Right lung (tissue), 10 donors: ENCODE data around the gene OR7A17. TPM values are rescaled to one million over a fixed set of nuclear protein-coding genes. Genes with fewer than 3 reads are reported as not detected.

Experiments
- DNase-seq, 2 donors: peaks; one replicate each; pipeline ENCODE4 v3.0.0-alpha.2; 2013
- long read RNA-seq, 8 donors: transcript quantifications; one replicate each; lab custom pipeline, GENCODE V29; 2026
- polyA plus RNA-seq, 5 donors: library from polyadenylated mRNA; unstranded; fragments of 120-200 nt; gene quantifications; one replicate each; pipeline versions ENCODE4 v1.2.1 to v1.2.3, GENCODE V29; 2013; ENCODE audit warnings: inconsistent platforms in 1 of 5, low replicate concordance in 1 of 5; ENCODE audit not compliant: insufficient read length in 5 of 5, insufficient read depth in 1 of 5

OR7A17 gene
- polyA plus RNA-seq: under 1 TPM in 2 of 5 donors, not detected in 3; 0.03 to 0.05 TPM
- long read RNA-seq, donor 1: 0 reads
- long read RNA-seq, donor 2: 0 reads
- long read RNA-seq, donor 3: 0 reads
- long read RNA-seq, donor 4: 0 reads
- long read RNA-seq, donor 5: 0 reads
- long read RNA-seq, donor 6: 0 reads
- long read RNA-seq, donor 7: 0 reads
- long read RNA-seq, donor 8: 0 reads

GRCh38 chr19:14886032-14886431, at the start of gene OR7A17:
OR7A17 (minus strand) TSS chr19:14886132; CDS start chr19:14881355, 4,777 bp downstream.
- DNase-seq: no peak

DNA sequence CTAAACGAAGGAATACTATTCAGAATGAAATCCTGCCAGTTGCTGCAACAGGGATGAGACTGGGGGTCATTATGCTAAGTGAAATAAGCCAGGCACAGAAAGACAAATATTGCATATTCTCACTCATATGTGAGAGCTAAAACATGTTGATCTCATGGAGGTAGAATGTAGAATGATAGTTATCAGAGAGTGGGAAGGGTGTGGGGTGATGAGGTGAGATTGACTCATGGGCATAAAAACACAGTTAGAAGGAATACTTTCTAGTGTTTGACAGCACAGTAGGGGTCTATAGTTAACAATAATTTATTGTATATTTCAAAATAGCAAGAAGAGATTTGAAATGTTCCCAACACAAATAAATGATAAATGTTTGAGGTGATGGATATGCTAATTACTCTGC, 47.6 kb upstream of the OR7A17 start:
- no peak for DNase-seq

GRCh38 chr19:14916848-14917247, 30.9 kb upstream of the OR7A17 start:
- DNase-seq: no peak

- DNase-seq: no peak
These were observed 29.2 kb upstream of the OR7A17 start for GRCh38 chr19:14915116-14915515.

DNA sequence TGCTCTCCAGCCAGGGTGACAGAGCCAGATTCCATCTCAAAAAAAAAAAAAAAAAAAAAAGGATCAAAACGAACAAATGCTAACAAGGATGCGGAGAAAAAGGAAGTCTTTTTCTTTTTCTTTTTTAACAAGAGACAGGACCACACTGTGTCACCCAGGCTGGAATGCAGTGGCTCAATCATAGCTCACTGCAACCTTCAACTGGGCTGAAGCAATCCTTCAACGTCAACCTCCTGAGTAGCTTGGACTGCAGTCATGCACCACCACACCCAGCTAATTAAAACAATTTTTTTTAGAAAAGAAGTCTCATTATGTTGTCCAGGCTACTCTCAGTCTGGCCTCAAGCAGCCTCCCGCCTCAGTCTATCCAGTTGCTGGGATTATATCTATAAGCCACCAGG, 20.8 kb upstream of the OR7A17 start:
- no peak for DNase-seq

GRCh38 chr19:14901675-14902260, 15.8 kb upstream of the OR7A17 start:
- no peak for DNase-seq

GRCh38 chr19:14890643-14891379, 4.9 kb upstream of the OR7A17 start:
- DNase-seq: no peak

DNA sequence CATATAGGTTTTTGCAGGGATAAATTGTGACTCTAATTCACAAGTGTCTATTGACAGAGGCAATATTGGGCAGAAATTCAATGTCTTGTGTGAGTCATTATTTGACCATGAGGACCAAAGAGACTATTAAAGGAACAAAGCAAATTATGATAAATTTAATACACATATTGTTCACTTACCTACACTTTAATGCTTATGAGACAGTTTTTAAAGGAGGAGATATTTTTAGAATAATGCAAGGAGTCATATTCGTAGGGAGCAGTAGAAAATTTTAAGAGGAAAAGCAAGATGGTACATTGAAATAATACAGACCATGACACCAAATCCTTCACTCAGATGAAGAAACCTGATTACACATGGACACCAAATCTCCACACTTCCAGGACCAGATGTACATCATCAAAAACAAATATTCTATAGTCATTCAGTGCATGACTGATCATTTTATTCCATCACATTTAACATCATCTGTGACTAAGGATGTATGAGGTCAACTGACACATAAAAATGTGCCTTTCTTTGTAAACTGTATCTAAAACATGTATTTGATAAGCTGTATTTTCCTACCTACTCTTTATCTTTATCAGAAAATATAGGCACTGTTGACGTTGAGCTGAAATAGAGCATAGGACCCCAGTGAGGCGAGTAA, 4.2 kb upstream of the OR7A17 start:
- DNase-seq: no peak

DNA sequence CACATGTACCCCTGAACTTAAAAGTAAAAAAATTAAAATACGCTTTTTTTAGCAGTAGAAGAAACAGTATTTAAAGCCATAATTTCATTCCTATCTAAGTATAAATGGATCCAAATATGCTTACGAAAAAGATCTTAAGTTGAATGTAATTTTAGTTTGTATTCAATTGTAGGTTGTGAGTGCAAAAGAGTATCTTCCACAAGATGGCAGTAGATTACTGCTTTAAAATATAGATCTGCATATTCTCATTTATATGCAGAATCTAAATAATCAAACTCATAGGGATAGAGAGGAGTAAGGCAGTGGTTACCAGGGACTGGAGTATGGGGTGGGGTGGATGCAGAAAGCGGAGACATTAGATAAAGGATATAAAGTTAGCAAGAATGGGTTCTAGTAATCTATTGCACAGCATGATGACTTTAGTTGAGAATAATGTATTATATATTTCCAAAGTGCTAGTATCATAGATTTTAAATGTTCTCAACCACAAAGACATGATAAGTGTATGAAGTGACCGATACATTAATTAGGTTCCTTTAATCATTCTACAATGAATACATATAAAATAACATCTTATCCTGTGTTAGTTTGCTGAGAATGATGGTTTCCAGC, 14.2 kb downstream of the OR7A17 start:
- DNase-seq: no peak

- DNase-seq: no peak
These were observed 17.4 kb downstream of the OR7A17 start for GRCh38 chr19:14868497-14868896.

DNA sequence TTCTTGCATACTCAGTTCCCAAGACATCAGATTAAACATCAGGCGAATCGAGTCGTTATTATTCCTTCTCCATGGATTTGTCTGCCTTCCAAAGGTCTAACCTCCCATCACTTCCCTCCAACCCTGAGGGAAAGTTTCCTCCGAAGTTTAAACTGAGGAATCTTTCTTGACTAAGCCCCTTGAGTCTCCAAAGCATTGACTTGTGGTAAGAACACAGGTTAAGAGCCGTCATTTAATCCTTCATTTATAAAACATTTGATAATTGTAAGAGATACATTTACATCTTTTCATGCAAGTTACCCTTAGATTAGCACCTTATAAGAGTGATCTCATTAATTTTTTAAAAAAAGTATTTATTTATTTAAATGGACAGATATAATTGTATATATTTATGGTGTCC, 37.1 kb downstream of the OR7A17 start, which contains the start of gene OR7A10:
TSS of gene OR7A10 (minus strand) at position 101 of the 400 bp plus-strand sequence. CDS start 7,045 bp downstream, outside the sequence.
- no peak for DNase-seq

DNA sequence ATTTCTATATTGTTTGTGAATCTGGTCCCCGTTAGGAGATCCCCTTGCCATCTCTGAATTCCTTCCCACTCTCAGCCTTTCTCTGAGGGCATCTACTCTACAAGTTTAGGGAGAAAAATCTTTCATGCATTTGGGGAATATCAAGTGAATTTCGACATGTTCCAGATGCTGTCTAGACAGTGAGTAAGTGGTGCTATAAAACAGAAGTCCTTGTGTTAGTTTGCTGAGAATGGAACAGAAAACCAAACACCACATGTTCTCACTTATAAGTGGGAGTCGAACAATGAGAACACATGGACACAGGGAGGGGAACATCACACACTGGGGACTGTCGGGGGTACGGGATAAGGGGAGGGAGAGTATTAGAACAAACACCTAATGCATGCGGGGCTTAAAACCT, 42.4 kb downstream of the OR7A17 start:
- no peak for DNase-seq

DNA sequence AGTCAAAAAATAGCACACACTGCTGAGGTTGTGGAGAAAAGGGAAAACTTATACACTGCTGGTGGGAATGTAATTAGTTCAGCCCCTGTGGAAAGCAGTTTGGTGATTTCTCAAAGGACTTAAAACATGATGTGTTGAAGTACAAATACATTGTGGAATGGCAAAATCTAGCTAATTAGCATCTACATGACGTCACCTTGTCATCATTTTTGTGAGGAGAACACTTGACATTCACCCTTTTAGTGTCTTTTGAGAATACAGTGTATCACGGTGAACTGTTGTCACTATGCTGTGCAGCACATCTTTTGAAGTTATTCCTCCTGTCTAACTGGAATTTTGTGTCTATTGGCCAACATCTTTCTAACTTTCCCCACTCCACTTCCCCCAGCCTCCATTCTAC, 42.8 kb downstream of the OR7A17 start:
- no peak for DNase-seq

DNA sequence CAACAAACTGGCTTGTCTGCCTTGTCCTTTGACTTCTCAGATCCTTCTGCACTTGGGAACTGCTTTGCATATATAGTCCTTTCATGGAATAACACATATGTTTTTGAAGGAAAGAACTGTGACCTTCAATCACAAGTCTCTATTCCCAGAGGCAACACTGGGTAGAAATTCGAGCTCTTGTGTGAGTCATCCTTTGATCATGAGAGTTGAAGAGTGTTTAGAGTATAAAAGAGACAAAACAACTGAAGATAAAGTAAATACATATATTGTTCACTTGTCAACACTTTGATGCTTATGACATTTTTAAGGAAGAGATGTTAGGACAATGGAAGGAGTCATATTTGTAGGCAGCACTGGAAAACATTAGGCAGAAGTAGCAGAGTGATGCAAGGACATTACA, 45.7 kb downstream of the OR7A17 start:
- DNase-seq: no peak

GRCh38 chr19:14837391-14837790, 48.5 kb downstream of the OR7A17 start:
- no peak for DNase-seq

- DNase-seq: no peak
These were observed 50.9 kb downstream of the OR7A17 start, which contains the start of the genes OR7A5 and OR7C1 for GRCh38 chr19:14835011-14835410. OR7A5 (minus strand) TSS chr19:14835185; CDS start chr19:14828241, 6,944 bp downstream. OR7C1 (minus strand) TSS chr19:14835185; CDS start chr19:14800136, 35,049 bp downstream.

- DNase-seq: no peak
These were observed 55.2 kb downstream of the OR7A17 start for GRCh38 chr19:14830702-14831101.
